HG02885 (cell line): ENCODE results near the gene PTPN4.

Source experiments
- ATAC-seq: cut with Tn5 transposase; IDR thresholded peaks from one replicate; pipeline ENCODE4 v1.9.1; 2021; ENCODE audit warnings: mild to moderate bottlenecking; ENCODE audit not compliant: unreplicated experiment, poor library complexity

PTPN4 gene

DNA sequence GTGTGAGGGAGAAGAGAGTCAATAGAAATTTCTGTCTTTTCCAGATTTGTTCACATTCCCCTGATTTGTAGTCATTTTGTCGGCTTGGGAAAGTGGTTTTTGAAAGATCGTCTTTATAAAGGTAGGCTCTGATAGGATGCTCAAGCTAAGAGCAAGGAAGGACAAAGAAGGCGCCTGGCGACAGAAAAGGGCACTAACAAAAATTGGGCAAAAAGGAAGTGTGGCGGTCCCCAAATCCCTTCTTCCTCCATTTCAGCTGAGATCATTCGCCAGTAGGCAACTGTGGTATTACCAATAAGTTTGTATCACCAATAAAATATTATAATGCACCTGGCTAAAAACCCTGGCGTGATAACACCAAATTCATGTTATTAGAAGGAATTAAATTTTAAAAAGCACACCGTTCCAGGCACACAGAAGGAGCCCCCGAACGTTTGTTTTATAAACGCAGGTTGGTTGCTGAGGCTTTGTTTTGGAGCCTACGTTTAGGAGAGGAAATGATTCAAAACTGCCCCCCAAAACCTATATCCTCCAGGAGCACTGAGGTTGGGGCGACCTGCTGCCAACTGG lies 756 bp upstream of the PTPN4 start:
- ATAC-seq = no peak

DNA sequence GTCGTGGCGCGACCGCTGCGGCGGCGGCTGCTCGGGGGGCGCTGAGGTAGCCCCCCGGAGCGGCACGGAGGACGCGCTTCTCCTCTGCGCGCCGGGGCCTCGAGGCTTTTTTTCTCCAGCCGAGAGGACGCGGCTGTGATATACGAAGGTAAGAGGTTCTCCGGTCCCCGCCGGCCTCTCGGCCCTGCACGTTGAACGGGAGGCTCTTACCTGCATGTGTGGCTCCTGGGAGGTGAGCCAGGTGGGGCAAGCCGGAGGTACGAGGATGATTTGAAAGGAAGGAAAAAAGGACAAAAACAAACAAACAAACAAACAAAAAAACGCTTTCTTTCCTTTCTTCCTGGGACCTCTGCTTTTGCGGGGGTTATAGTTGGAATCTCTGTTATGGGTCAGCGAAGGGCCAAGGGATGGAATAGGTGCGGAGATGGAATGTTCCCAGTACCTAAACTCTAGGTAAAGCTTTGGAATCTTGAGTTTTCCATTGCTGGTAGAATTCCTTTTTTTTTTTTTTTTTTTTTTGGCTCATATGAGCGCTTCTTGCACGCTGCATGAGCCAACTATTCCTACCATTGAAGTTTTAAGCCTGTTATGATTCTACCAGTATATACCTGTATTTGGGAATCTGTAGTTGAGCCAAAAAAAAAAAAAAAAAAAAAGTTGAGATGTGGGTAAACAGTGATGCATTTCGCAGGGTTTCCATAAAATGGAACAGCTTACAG lies 674 bp downstream of the PTPN4 start:
- peak; percentile 24 for ATAC-seq

DNA sequence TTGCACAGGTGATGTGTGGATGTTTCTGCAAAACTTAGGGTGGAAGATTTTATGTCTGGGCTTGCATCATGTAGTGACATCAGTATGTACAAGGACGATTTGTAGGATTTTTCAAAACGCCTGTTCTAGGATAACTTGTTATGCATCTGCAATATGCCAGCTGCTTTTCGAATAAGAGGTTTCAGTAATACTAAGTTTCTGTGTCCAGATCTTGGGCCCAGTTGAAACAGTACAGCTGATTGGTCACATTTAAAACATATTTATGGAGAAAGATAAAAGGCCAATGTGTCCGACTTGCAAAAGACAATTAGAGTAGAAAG lies 1.2 kb downstream of the PTPN4 start:
- ATAC-seq = no peak

DNA sequence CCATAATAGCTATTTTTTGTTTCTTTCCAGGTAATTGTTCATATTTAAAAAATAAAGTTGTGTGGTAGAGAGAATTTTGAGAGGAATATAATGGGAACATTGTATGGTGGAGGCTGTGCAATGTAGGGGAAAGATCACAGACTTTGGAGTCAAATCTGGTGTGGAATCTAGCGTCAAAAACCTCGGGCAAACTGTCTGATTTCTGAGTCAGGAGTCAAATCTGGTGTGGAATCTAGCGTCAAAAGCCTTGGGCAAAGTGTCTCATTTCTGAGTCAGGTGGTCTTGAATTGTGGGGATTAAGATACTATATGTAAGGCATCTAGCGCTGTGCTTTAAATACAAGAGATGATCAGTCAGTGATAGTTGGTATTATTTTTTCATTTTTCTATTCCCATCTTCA lies 5.1 kb downstream of the PTPN4 start:
- ATAC-seq = no peak

DNA sequence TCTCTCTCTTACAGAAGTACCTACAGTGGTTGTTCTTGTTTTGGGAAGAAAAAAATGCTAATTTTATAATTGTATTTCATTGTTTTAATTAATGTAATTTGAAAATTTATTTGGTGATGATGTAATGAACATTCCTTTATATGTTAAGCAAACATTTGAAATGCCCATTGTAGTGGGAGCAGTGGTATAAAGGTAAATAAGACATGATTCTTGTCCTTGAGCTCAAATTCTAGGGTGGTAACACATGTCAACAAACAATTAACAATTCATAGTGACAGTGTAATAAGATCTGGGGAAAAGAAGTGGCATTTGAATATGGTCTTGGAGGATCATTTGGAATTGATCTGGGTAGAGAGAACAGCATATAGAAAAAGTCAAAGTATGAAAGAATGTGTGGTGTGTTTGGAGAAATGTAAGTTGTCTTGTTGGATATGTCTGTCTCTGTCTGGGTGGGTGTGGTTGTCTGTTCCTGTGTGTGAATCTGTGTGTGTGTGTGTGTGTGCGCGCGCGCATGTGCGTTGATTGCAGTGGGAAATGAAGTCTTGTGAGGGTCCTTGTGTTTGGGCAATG lies 5.8 kb downstream of the PTPN4 start:
- ATAC-seq = no peak

DNA sequence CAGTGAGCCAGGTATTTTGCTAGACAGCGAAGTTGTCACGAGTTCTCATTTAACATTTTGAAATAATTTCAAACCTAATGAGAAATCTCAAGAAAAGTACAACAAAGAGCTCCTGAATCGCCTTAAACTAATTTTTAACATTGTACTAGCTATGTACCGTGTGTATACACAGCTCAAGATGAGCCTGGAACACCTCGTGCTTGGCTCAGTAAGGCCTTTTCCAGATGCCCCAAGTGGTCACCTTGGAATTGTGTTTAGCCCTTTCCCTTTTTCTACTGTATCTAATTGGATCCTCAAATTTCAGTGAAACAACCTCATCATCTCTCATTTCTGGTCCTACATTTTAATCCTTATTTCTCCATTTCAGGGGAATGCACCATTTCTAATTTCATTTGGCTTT lies 7.2 kb downstream of the PTPN4 start:
- no peak for ATAC-seq

DNA sequence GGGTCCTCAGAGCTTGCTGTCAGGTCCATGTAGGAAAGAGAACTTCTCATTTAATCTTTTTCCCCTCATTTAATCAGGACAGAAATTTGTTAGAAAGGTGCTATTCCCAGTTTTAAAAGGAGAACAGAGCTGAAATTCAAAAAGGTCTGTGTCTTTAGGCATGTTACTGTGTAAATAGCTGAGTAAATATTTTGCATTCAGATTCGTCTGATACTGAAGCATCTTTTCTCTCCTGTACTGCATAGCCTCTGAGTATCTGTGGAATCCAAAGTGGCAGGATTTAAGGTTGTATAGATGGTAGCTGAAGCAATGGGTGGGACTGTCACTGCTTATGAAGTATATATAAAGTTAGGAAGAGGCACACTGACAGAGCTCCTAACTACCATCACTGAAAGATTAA lies 9.0 kb downstream of the PTPN4 start:
- no peak for ATAC-seq

DNA sequence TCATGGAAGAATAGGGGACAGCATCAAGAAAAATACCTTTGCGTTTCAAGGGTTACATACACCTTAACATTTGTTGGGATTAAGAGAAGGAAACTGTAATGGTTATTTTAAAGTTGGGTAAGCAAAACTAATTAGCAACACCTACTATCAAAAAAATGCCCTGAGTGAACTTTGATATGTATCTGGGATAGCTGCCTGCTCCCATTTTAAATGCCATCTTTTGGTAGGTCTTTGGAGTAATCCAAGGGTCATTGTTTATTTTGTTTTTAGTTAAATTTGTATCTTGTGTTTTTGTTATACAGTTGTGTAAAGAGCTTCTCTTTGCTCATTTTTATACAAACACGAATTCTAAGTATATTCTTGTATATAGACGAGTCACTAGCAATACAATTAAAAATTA lies 9.9 kb downstream of the PTPN4 start:
- no peak for ATAC-seq

DNA sequence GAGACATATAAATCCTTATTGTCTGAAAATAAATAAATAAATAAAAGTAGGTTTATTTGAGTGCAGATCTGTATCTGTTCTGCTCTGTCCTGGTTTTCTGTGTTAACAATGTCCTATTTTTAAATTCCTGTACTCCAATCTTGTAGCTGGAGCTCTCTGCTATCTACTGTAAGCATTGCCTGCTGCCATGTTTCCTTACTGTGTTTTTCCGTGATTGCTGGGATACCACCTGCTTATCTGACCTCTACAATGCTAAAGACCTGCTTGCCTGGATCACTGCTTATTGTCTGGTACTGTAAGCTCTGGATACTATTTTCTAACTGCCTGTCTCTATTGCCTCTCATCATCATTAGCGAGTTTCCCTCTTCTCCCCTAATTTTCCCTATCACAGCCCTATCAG lies 11.6 kb downstream of the PTPN4 start:
- no peak for ATAC-seq

DNA sequence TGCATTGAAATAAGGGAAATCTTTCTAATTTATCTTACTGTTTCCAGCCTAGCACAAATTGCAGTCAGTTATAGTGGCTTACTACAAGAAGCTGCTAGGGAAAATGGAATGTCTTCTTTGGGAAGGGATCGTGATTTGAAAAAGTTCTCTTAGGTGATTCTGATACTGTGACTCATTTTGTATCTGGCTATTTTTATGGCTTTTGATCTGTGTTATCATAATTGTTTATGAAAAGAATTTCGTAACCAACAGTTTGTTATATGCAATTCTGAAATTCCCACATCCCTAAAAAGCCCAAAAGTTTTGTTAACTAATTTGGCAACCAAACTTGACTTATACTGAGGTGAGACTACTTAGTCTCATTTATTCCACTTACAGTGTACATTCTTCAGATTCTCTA lies 12.4 kb downstream of the PTPN4 start:
- ATAC-seq = no peak

DNA sequence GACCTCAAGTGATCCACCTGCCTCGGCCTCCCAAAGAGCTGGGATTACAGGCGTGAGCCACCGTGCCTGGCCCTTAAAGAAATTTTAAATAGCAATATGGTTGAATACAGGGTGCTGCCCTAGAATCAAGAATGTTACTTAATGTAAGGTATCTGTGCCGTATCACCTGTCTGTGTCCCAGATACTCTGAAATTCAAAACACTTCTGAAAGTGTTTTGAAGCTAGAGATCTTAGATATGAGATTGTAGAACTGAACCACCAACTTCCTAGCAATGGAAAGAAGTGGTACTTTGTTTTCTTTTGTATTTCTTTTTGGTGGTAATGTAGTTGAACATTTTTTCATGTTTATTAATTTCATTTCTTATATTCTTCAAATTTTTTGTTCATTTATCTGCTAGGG lies 13.0 kb downstream of the PTPN4 start:
- ATAC-seq = no peak

DNA sequence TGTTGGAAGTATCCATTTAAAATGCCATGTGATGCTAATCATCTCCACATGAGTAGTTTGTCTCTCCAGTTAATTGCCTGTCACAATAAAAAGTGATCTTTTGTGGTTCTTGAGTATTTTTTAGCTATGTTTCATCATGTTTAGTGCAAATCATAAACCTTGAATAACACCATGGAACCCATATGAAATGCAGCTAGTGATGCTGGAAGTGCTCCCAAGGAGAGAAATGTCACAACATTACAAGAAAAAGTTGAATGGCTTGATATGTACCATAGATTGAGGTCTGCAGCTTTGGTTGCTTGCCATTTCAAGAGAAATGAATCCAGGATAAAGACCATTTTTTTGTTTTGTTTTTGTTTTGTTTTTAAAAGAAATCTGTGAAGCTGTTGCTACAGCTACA lies 14.3 kb downstream of the PTPN4 start:
- no peak for ATAC-seq

DNA sequence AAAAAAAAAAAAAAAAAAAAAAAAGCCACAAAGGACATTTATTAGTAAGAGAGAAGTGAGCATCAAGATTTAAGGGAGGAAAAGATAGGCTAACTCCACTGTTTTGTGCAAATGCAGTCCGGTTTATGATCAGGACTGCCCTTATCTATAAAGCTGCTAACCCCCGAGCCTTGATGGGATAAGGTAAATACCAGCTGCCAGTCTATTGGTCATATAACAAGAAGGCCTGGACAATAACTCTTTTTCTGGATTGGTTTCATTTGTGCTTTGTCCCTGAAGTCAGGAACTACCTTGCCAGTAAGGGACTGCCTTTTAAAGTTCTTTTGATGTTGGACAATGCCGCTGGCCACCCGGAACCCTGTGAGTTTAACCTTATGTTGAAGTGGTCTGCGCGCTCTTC lies 15.4 kb downstream of the PTPN4 start:
- ATAC-seq = no peak

DNA sequence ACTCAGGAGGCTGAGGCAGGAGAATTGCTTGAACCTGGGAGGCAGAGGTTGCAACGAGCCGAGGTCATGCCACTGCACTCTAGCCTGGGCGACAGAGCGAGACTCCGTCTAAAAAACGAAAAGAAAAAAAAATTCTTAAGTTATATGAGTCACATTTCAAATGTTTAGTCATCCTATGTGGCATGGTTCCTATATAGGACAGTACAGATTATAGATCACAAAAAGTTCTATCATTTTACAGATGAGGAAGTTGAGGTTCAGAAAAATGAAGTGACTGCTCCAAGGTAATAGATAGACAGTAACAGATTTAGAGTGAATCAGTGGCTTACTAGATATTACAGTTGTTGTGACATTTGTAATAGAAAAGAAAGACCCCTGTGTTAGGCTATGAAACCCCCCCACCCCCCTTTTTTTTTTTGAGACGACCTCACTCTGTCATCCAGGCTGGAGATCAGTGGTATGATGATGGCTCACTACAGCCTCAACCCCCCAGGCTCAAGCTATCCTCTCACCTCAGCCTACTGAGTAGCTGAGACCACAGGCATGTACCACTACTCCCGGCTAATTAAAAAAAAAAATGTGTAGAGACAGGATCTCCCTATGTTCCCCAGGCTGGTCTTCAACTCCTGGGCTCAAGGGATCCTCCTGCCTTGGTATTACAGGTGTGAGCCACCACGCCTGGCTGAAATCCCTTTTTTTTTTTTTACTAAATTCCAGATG lies 22.7 kb downstream of the PTPN4 start:
- no peak for ATAC-seq

DNA sequence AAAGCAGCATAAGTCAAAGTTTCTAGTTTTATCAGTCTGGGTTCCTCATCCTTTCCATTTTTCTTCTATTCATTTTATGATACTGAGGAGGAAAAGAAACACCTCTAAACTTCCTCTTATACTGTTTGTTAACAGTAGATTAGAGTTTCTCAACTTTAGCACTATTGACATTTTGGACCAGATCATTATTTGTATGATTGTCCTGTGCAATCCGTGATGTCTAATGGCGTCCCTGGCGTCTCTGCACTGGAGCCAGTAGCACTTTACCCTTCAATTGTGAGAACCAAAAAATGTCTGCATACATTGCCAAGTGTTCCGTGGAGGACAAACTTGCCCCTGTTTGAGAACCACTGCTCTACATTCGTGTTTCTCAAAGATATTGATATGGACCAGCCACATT lies 25.2 kb downstream of the PTPN4 start:
- no peak for ATAC-seq

DNA sequence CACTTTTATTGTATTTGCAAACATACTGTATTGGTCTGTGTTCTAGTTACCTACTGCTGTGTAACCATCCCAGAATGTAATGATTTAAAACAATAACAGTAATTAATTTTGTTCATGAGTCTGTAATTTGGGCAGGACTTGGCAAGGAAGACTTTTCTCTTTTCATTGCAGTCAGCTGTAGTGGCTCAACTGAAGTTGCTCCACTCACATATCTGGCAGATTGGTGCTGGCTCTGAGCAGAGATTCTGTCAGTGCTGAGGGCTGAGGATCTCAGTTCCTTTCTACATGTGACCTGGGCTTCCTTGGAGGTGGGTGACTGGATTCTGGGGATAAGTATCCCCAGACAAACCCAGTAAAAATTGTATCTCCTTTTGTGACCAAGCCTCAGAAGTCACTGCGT lies 26.6 kb downstream of the PTPN4 start:
- ATAC-seq = no peak

DNA sequence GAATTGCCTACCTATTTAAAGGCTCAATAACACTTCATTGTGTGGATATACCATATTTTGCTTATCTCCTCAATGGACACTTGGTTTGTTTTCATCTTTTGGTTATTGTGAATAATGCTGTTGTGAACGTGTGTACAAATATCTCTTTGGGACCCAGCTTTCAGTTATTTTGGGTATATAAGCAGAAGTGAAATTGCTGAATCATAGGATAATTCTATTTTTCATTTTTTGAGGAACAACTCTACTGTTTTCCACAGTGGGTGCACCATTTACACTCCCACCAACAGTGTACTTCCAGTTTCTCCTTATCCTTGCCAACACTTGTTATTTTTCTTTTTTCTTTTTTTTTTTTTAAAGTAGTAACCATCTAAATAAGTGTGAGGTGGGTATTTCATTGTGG lies 29.0 kb downstream of the PTPN4 start:
- ATAC-seq = no peak

DNA sequence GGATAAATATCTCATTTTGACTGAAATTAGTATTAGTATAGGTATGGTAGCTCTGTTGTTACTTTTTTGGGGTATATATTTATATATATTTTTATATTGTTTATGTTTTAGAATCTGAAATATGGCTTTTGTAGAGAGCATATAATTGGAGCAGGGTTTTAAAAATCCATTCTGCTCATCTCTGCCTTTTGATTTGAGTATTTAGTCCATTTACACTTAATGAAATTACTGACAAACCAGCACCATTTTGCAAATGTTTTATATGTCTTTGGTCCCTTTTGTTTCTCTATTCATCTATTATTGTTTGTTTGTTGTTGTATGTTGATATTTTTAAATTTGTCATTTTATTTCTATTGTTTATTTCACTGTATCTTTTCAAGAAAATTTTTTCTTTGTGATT lies 30.7 kb downstream of the PTPN4 start:
- no peak for ATAC-seq

DNA sequence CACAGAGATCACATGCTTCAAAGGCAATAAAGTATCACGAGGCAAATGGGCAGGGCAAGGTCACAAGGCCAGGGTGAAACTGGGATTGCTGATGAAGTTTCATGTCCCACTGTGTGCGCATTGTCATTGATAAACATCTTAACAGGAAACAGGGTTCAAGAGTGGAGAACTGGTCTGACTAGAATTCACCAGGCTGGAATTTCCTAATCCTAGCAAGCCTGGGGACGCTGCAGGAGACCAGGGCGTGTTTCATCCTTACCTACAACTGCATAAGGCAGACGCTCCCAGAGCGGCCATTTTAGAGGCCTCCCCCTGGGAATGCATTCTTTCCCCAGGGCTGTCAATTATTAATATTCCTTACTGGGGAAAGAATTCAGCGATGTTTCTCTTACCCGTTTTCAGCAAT lies 33.2 kb downstream of the PTPN4 start:
- ATAC-seq = no peak

DNA sequence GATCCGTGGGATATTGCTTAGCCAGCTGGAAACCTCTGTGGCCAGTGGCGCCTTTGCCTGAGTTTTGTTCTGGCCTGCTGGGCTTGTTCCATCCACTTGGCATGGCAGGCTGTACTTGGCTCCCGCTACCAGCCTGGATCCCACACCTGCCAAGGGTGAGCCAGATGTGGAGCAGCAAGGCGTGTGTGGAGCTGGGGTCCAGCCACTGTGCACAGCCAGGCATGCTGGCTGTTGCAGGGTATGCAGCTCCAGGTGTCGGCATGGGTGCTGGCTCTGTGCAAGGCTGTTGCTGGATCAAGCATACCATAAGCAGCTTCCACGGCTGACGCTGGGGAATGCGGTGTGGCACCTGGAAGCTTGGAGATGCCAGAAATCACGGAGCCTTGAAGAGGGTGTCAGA lies 34.5 kb downstream of the PTPN4 start:
- ATAC-seq = no peak
